Pons (tissue), 1 donor: ENCODE data around the gene TTLL10.

Experiments
- DNase-seq: peaks from one replicate; pipeline ENCODE4 v3.0.0-alpha.2; 2016; ENCODE audit warnings: low spot score

TTLL10 gene

DNA sequence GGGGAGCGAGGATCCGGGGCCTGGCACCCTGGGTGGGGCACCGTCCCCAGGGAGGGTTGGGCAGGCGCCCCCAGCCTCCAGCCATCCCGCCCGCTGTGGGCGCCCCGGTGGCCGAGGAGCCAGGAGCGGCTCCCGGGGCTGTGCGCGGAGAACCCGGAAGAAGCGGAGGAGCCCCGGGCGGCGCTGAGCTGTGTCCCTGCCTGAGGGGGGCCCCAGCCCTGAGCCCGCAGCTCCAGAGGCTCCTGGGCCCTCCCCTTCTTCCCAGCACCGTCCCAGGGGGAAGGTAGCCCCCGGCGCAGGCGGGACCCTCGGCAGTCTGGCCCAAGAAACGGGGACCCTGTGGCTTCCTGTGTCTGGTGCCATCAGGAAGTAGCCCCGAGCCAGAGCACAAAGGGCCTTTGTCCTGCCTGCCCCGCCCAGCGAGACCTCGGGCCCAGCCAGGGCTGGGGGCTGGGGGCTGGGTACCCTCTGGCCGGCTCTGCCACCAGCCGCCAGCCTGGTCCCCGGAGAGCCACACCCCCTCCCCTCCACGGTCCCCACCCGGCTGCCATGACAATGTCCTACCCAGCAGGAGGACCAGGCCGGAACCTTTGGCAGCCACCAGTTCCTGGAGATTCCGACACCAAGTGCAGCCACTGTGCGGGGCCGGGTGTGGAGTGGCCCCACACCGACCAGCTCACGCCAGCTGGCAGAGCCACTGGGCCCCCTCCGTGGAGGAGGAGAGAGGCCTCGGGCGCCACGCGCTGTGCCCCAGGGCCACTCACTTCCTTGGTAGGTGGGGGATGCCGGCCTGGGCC lies 15.6 kb upstream of the TTLL10 start:
- DNase-seq, result peak; percentile 83

DNA sequence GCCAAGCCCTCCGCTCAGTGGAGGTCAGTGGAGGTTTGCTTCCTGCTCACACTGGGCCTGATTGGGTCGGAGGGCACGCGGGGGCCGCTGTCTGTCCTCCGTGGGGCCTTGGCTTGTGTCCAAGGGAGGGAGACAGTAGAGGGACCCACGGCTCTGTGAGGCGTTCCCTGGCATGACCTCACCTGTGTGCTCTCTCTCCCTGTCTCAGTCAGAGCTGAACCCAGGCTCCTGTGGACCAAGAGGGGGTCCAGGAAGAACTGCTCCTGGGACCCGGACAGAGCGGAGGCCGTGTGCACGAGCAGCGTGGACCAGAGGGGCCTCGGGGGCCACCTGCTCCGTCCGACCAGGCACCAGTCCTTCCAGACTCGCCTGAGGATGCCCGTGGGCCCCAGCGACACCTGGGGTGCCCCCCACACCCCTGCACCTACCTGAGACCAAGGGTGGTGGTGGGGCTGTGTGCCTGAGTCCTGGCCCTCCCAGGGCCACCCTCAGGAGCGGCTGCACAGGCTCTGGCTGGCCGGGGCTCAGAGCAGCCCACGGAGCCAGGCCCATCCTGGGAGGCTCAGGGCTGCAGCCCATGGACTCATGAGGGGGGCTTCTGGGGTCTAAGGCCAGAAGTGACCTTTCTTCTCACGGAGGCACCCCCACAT lies 13.3 kb upstream of the TTLL10 start:
- no peak for DNase-seq

- no peak for DNase-seq
Observed at GRCh38 chr1:1161078-1161682, 12.5 kb upstream of the TTLL10 start.

- DNase-seq, result no peak
Observed at GRCh38 chr1:1161683-1162079, 12.0 kb upstream of the TTLL10 start.

- DNase-seq, result no peak
Observed at GRCh38 chr1:1162597-1163537, 10.8 kb upstream of the TTLL10 start.

DNA sequence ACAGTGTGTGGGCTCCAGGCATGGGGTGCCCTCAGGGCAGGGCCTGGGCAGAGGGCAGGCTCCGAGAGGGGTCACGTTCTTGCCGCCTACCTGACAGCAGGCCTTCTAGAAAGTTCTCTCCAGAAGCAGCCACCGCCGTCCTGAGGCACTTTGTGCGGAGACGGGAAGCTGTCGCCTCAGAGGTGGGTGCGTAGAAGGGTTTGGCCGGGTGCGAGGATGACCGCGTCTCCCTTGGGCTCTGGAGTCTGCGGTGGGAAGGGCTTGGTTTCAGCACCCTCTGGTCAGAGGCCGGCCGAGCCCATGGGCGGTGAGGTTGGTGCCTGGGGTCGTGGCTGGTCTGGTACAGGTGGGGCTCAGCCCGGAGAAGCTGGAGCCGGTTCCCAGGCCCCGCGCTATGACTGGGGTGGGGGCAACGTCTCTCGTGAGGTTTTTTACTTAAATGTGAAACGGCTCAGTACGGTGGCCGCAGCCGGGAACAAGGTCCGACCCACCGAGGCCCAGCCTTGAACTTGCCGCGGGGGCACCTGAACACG lies 10.1 kb upstream of the TTLL10 start:
- no peak for DNase-seq

- no peak for DNase-seq
Observed at GRCh38 chr1:1164361-1164700, 9.3 kb upstream of the TTLL10 start.

GRCh38 chr1:1164701-1165451 lies 8.8 kb upstream of the TTLL10 start:
- no peak for DNase-seq

DNA sequence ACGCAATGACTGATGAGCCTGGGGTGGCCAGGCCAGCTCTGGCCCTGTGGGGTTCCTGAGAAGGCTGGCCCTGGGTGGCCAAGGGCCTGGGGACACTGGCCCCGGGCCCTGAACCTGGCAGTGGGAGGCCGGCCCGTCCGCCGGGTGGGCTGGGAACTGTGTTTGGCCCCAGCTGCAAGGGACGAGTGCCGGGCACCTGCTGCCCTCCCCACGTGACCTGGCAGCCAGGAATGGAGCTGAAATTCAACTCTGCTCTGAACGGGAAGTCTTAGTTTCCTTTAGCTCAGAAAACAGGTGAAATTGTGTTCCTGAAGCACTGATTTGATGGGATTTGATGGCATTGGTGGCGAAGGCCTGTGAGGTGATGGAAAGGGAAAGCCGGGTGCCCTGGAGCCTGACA lies 8.2 kb upstream of the TTLL10 start:
- DNase-seq, result no peak

DNA sequence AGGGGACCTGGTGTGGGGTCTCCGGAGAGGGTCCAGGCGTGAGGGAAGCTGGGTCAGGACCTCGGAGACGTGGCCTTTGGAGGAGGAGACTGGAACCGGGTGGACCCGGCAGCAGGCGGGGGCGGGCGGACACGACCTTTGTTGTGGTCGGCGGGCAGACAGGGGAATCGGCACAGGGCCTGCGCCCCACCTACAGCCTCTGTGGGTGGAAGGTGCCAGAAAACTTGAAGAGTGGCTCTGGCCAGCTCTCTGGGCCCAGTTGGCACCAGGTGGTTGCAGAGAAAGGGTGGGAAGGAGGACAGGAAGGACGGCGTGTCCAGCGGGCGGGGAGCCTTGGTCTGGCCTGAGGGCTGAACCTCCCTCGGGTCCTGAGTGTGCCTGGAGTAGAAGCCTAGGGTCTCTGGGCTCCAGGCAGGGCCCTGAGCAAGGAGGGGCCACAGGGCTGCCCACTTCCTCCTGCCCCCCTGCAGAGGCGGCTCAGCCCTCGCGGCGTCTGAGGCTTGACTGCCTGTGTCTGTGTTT lies 7.7 kb upstream of the TTLL10 start:
- no peak for DNase-seq

DNA sequence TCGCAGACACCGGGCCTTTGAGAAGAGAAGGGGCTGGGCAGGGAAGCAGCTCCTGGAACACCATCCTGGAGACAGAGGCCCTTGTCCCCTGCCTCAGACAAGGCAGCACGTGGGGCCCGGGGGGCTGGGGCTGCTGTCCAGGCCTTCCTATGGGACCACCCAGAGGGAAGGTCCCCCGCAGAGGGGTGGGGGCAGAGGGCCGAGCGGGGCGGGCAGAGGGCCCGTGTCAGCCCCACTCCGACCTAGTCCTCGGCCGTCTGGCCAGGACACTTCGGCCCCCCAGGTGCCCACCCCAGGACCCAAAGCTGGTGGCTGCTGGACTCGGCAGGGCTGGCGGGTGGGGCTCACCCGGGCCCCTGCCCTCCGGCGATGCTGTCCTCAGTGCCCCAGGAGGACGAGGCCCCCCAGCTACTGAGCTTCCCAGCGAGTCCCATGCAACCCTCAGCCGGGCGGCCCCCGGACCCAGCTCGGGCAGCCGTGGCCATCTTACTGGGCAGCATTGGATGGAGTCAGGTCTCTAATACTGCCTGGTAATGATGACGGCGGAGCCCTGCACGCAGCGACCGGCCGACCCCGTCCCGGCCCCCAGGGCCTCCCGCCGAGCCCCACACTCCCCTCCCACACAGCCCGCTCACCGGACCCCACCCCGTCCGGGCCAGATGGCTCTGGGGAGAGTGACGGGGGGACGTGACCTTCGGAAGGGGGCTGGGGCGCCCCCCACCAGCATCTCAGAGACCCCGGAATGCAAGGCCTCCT lies 6.9 kb upstream of the TTLL10 start:
- no peak for DNase-seq

DNA sequence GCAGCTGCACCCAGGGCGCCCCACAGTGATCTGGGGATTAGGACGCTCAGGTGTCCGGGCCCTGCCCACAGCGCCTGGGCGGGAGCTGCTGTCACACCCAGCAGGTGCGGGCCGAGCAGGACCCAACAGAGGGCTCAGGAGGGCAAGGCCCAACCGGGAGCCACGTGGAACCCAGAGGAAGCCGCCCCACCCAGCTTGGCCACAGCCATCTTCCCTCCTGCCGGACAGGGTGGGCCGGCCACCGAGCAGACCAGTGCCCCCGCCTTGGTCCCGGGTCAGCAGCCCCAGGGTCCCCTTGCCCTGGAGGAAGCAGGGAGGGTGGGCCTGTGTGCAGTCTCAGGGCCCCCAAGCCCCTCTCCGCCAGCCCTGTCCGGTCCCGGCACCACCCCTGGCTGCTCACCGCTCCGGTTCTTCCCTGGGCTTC lies 6.3 kb upstream of the TTLL10 start:
- DNase-seq, result no peak

- DNase-seq, result no peak
Observed at GRCh38 chr1:1167841-1168450, 5.7 kb upstream of the TTLL10 start.

DNA sequence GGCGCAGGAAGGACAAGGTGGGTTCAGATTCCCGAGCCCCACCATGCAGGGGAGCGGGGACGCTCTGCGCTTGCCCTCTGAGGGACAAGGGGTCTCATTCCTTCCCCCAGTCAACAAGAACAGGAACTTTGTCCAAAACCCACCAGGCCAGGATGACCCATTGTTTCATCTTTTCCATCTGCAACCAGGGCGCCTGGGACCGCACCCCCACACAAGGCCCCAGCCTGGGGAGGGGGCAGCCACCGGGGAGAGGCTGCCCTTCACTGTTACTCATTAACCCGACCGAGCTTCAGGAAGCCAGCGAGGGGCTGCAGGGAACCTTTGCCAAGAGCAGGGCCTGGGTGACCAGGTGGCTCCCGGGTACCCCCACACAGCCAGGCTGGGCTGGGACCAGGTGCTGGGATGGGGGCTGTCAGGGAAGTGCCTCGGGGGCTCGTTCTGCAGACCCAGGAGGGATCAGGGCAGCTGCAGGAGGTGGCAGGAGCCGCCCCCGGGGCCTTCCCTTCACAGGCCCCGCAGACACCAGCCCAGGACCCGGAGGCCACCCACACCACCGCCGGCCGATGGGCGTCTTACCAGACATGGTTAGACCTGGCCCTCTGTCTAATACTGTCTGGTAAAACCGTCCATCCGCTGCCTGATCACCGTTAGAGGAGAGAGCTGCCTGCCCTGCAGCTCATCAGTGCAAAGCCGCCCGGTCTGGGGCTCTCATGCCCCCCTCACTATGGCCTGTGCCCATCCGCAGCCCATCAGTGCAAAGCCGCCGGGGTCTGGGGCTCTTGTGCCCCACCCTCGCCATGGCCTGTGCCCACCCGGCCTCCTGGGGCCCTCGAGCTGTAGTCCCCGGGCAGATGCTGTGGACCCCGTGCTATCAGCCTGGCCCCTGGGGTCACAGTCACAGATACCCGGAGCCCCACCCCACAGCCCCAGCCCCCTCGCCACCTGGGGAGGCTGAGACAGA lies 4.9 kb upstream of the TTLL10 start:
- no peak for DNase-seq

DNA sequence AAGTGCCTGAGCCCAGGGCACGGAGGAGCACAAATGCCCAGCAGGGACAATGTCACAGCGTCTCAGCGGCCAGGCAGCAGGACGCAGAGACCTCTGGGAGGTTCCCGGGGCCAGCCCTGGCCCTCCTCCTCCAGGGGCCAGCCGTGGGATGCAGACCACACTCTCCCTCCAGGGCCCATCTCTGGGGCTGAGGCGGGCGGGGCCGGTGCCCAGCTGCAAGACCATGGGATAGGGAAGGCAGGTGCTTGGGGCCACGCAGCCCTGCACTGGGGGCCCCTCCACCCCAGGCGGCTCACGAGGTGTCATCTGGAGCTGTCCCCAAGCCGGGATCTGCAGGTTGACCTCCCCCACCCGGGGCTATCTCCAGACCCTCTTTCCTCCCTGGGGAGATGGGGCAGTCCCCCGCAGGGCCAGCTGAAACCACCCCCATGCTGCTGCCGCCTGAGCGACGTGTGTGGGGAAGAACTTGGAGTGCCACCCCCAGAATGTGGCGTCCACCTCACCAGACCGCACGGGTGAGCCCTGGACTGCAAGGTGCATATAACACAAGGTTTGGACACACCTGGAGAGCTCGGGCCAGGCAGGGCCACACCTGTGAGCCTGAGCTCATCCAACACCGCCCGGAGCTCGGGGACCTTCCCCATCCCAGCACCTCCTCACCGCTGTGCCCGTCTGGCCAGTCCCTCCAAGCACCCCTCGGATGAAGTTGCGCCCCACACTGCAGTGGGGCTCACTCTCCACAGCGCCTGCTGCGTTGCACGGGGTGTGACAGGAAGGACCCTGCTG lies 4.1 kb upstream of the TTLL10 start:
- DNase-seq, result no peak

DNA sequence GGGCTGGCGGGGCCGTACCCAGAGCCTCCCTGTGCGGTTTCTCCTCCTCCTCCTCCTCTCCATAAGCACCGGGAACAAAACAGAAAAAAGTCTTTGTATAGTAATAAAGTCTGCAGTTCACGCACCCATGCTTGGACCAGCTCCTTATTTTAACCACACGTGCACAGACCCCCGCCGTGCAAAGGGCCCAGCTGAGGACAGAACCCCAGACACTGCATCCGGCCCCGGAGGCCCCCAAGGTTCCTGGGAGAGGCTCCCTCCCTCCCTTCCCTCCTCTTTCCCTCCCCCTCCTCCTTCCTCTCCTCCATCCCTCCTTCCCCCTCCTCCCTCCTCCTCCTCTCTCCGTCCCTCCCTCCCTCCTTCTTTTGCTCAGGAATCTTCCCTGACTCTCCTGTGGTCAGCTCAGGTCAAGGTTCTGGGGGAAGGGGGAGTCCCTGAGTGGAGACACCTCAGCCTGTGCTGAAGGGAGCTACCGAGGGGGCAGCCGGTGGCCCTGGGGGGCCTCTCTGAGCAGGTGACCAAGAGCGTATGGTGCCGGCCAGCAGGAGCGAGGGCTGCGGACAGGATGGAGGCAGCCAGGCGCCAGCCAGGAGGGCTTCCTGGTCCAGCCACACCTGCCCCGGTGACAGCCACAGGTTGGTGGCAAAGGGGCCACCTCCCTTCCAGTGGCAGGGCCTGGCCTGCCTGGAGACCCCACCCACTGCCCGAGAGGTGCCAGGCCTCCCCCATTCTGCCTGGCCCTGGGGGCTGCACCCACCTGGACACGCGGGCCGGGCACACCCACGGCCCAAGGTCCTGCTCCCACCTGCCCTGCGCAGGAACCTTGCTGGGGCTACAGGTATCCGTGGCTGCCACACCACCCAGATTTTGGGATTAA lies 3.2 kb upstream of the TTLL10 start:
- no peak for DNase-seq

DNA sequence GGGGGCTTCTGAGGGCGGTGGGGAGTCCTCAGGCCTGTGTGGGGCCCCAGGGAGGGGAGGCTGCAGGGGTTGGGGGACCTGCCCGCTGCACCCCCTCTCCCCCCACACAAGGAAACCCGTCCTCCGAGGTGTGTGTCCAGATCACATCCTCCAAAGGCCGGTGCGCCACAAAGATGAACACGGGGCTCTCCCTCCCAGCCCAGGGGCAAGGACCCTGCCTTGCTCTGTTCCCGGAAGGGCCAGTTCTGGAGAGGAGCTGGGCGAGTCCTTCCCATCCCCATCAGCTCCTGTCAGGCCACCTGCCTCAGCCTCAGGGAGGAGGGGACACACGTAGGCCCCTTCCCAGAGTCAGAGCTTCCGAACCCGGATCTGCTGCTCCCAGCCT lies 2.5 kb upstream of the TTLL10 start:
- no peak for DNase-seq
